GM12874 (cell line): ENCODE data around the gene OMD.

ENCODE experiments used
- TF ChIP-seq, protein P1 (sequence below): IDR thresholded peaks from 2 replicates; pipeline ENCODE4 v1.5.1; 2011; ENCODE audit warnings: low read depth, mild to moderate bottlenecking, control low read depth, low read length, moderate library complexity; ENCODE audit not compliant: insufficient read depth

OMD gene

GRCh38 chr9:92408747-92409478 is 15.4 kb downstream of the OMD start:
- TF ChIP-seq, protein P1, sequence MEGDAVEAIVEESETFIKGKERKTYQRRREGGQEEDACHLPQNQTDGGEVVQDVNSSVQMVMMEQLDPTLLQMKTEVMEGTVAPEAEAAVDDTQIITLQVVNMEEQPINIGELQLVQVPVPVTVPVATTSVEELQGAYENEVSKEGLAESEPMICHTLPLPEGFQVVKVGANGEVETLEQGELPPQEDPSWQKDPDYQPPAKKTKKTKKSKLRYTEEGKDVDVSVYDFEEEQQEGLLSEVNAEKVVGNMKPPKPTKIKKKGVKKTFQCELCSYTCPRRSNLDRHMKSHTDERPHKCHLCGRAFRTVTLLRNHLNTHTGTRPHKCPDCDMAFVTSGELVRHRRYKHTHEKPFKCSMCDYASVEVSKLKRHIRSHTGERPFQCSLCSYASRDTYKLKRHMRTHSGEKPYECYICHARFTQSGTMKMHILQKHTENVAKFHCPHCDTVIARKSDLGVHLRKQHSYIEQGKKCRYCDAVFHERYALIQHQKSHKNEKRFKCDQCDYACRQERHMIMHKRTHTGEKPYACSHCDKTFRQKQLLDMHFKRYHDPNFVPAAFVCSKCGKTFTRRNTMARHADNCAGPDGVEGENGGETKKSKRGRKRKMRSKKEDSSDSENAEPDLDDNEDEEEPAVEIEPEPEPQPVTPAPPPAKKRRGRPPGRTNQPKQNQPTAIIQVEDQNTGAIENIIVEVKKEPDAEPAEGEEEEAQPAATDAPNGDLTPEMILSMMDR, result no peak

DNA sequence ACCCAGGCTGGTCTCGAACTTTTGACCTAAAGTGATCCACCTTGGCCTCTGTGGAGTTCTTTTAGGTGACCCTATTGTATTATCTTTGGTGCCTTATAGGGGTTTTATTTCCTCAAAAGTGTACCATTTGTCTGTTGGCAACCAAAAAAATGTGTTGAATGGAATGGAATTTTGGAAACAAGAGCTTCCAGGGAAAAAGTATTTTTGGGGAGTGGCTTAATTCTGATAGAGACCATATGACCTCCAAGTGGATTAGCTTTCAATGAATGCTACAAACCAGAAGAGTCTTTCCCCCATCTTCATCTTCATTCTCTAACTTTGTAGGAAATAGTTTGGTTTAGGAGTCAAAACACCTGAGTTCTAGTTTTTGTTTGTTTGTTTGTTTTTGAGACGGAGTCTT is 16.5 kb downstream of the OMD start:
- TF ChIP-seq, protein P1, result no peak

DNA sequence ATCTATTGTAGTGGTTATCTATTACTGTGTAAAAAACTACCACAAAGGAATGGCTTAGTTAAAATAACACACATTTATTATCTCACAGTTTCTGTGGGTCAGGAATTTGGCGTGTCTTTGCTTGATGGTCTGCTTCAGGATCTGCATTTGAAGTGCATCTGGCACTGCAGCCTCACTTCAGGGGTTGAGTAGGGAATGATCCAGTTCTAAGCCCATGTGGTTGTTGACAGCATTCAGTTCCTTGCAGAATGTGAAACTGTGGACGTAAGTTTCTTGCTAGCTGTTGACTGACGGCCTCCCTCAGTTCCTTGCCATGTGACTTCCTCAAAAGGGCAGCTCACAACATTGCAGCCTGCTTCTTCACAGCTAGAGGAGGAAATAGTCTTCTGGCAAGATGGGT is 17.8 kb downstream of the OMD start:
- TF ChIP-seq, protein P1, result no peak

DNA sequence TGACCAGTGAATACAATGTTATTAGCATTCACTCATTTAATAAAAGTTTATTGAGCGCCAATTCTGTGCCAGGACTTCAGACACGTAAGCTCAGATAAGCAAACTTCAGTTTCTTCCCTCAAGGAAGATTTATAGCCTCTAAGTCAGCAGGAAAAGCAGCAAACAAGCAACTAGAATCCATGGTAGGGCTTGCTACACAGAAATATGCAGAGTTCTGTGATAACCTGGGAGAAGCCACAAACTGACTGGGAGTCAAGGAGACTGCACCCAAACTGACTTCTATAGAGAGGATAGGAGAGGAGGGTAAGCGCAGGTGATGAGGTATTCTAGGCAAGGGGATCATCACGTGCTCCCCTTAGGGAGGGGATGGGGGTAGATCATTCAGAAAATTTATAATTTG is 18.5 kb downstream of the OMD start:
- TF ChIP-seq, protein P1, result no peak

DNA sequence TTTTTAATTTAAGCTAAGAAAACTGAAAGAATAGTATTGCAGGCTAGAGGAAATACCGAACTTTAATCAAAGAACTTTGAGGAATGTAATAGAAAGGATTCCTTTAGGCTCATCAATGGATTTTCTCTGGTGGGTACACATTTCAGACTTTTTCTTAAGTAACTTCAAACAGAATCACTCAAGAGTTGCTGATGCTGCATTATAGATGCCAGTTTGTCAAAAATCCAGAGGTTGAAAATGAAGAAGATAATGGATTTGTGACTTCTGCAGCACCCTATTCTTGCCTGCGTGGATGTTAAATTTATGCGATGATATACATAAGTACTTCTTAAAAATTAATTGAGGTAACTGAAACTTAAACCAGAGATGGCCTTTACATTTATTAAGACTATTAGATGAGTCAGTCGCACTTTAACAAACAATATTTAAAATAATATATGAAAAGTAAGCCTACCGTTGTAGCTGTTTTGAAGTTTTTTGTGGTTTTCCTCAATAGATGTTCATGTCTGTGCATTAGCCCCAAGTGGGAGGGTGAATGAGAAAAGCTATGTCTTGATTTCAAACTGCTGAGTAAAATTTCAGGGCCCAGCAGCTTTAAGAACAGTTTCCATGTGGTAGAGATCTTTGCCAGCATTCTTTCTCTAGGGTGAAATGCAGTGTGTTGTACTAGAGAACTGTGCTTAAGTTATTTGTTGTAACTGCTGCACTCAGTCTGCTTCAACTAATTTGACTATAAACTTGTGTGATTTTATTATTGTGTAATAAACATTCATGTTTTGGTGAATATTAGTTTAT is 20.0 kb downstream of the OMD start, which contains the start of gene OGN:
Gene OGN, minus strand, starts transcription at position 537 of the 795 bp plus-strand sequence. CDS start 1,171 bp downstream, outside the sequence.
- TF ChIP-seq, protein P1, result no peak

DNA sequence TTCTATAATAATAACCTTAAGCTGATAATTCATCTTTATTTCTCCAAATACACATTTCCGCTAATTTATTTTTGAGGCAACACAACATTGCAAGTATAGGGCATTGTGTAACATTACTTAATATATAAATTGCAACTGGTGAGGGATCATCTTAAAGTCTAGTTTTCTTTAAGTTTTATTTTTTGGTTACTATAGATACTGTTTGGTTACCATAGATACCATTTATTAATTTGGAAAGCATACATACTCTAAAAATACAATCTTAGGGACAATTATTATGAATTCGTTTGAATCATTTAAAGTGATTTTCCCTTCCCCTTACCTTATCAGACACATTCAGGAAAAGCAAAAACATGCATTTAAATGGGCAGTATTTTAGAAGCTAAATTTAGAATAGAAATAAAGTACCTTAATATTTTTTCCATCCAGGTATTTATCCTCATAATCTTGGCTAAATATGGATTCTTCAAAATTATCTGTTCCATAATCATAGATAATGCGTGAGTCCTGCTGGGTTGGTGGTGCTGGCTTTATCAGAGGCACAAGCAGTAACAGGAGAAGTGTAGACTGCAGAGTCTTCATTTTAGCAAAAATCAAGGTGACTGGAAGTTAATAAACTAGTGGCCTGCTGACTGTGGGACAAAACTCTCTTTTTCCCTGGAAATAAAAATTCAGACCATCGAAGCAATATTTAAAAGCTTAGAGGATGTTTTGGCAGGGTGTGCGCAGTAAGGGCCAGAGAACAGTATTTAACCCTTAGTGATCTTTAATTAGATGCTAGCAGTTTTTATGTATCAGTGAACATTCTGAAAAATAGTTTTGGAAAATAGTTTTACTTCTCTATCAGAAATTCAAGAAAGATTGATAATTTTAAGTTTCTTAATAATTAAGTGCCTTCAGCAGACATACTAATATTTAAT is 21.2 kb downstream of the OMD start:
- TF ChIP-seq, protein P1, result no peak
